CD4-positive, CD25-positive, alpha-beta regulatory T cell (primary cell): ENCODE measurements around the gene ZNF574. TPM values are rescaled to one million over a fixed set of nuclear protein-coding genes. Genes with fewer than 3 reads are reported as not detected.

Experiments used
- ATAC-seq, 2 donors: fragments of 150-1000 bp; cut with Tn5 transposase; one replicate each; pipeline ENCODE4 v1.10.0; 2021; ENCODE audit warnings: low read depth in 2 of 2, moderate number of reproducible peaks in 2 of 2, moderate library complexity in 1 of 2
- DNase-seq, 3 donors: peaks; one replicate each; pipeline versions ENCODE4 v3.0.0 to v3.0.0-alpha.2; 2012 to 2022; ENCODE audit warnings: mixed read lengths in 1 of 3
- H3K27ac ChIP-seq: one replicate; pipeline ENCODE4 v1.7.0; 2013; ENCODE audit warnings: mild to moderate bottlenecking, low read length; ENCODE audit not compliant: insufficient read depth, poor library complexity, severe bottlenecking
- H3K27me3 ChIP-seq: one replicate; pipeline ENCODE4 v1.7.0; 2013; ENCODE audit warnings: low read length; ENCODE audit not compliant: control insufficient read depth, insufficient read depth
- H3K36me3 ChIP-seq: one replicate; pipeline ENCODE4 v1.7.0; 2013; ENCODE audit warnings: mild to moderate bottlenecking, low read length, moderate library complexity; ENCODE audit not compliant: control insufficient read depth, insufficient read depth
- H3K4me1 ChIP-seq: 2 replicates; pipeline ENCODE4 v1.7.0; 2013; ENCODE audit warnings: mild to moderate bottlenecking, low read length; ENCODE audit not compliant: insufficient read depth, control insufficient read depth, poor library complexity, severe bottlenecking
- H3K4me3 ChIP-seq: one replicate; pipeline ENCODE4 v1.7.0; 2013; ENCODE audit warnings: low read depth, mild to moderate bottlenecking, low read length, moderate library complexity
- H3K9me3 ChIP-seq, 2 experiments: 1 replicate in 1 of 2; 2 replicates in 1 of 2; pipeline ENCODE4 v1.7.0; 2013; ENCODE audit warnings: low read length in 2 of 2, mild to moderate bottlenecking in 1 of 2, moderate library complexity in 1 of 2; ENCODE audit not compliant: control insufficient read depth in 2 of 2
- H3K27ac Mint-ChIP-seq, 3 donors: one replicate each; pipeline ENCODE4 v1.8.0; 2020 to 2022; ENCODE audit warnings: mild to moderate bottlenecking in 3 of 3, mixed read lengths in 3 of 3, moderate library complexity in 2 of 3
- H3K27me3 Mint-ChIP-seq: one replicate; pipeline ENCODE4 v1.8.0; 2022; ENCODE audit warnings: mild to moderate bottlenecking, mixed read lengths
- H3K36me3 Mint-ChIP-seq: one replicate; pipeline ENCODE4 v1.8.0; 2020; ENCODE audit warnings: mixed read lengths
- H3K4me1 Mint-ChIP-seq, 4 donors: one replicate each; pipeline ENCODE4 v1.8.0; 2020 to 2022; ENCODE audit warnings: mixed read lengths in 4 of 4, mild to moderate bottlenecking in 1 of 4
- H3K4me3 Mint-ChIP-seq, 4 donors: one replicate each; pipeline ENCODE4 v1.8.0; 2020 to 2022; ENCODE audit warnings: mild to moderate bottlenecking in 4 of 4, mixed read lengths in 4 of 4, moderate library complexity in 3 of 4
- H3K9me3 Mint-ChIP-seq, 7 donors: one replicate each; pipeline ENCODE4 v1.8.0; 2020 to 2022; ENCODE audit warnings: mixed read lengths in 7 of 7, mild to moderate bottlenecking in 3 of 7, moderate library complexity in 2 of 7
- polyA plus RNA-seq, 4 donors: library from polyadenylated mRNA; unstranded; fragments of 300-500 nt; fragmentation: Illumina TruSeq; gene quantifications; one replicate each; pipeline ENCODE4 v1.2.3, GENCODE V29; 2021
- total RNA-seq: library from RNA; stranded (reverse); gene quantifications from one replicate; pipeline ENCODE4 v1.2.3, GENCODE V29; 2022

The ZNF574 gene
- total and polyA plus RNA-seq, 5 donors from 2014 or later, result 10.7 to 24.0 (median 17.8) TPM

DNA sequence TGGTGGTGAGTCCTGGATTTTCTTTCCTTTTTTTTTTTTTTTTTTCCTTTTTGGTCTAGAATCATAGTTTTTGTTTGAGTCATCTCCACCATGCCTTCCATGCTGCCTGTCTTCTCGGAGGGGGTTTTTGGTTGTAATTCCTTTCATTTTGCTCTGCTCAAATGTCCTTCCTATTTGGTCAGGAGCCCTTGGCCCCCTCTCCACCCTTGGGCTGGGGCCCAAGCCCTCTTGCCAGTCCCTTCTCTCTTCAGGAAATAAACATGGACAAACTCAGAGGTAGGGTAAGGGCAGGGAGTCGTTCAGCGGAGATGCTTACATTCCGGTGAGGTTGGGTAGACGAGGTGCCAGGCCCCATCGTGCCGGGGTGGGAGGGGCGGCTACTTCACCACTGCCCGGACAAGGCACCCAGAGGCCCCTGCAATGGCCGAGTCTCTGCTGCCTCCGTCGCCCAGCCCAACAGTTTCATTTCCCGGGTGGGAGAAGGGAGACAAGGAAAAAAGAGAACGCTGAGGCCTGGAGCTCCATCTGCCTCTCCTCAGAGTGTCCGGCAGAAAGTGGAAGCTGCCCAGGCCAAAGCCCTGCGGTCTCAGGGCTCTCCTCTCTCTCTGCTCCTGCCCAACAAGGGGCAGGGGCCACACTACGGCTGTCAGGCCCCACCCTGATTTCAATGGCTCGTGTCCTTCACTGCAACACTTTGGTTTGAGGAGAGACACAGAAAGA, 12.7 kb downstream of the ZNF574 start:
- H3K27ac ChIP-seq, result no peak overlapping the region
- Mint-ChIP-seq H3K4me1 (peaks cover 4 to 29% (median 21%) of the 10 kb centered on the region in 4 donors), H3K9me3 (no peaks in the 10 kb centered on the region), H3K27me3 (no peaks in the 10 kb centered on the region), H3K27ac (peak overlapping the region in 1 of 3 donors; percentile 93), H3K36me3 (peaks cover 9% of the 10 kb centered on the region), H3K4me3 (no peak overlapping the region)
- H3K27me3 ChIP-seq, result no peaks in the 10 kb centered on the region
- ATAC-seq (no peak), DNase-seq (no peak)
- peaks cover 4% of the 10 kb centered on the region for H3K4me1 ChIP-seq
- peaks cover 8% of the 10 kb centered on the region for H3K36me3 ChIP-seq
- H3K4me3 ChIP-seq, result no peak overlapping the region
- no peaks in the 10 kb centered on the region for H3K9me3 ChIP-seq

DNA sequence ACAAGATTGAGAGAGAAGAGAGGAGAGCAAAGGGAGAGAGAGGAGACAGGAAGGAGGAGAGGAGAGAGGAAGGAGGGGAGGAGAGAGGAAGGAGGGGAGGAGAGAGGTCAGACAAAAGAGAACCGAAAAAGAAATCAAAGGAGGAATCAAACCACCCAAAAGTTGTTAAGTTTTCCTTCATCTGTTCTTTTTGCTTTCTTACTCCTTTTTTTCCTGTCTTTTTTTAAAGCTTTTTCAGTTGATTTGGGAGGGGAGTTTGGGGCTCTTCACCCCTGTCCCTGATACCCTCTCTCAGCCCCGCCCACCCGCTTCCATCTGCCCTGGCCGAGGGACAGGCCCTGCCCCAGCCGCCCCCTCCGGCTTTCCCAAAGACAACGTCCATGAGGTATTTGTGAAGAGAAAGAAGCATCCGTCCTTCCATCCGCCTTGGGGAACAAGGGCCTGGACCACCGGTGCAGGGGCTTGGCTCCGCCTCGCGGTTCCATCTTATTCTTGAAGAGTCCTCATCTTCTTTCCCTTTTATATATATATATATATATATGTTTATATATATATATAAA, 13.3 kb downstream of the ZNF574 start:
- Histone ChIP-seq H3K36me3 (peaks cover 14% of the 10 kb centered on the region), H3K4me1 (peaks cover 4% of the 10 kb centered on the region), H3K9me3 (no peaks in the 10 kb centered on the region), H3K4me3 (no peak overlapping the region), H3K27me3 (no peaks in the 10 kb centered on the region), H3K27ac (no peak overlapping the region)
- Mint-ChIP-seq H3K9me3 (no peaks in the 10 kb centered on the region), H3K4me1 (peaks cover 4 to 29% (median 19%) of the 10 kb centered on the region in 4 donors), H3K27me3 (no peaks in the 10 kb centered on the region), H3K4me3 (no peak overlapping the region), H3K27ac (peak overlapping the region in 1 of 3 donors; percentile 93), H3K36me3 (peaks cover 12% of the 10 kb centered on the region)
- ATAC-seq, result no peak
- DNase-seq, result no peak

DNA sequence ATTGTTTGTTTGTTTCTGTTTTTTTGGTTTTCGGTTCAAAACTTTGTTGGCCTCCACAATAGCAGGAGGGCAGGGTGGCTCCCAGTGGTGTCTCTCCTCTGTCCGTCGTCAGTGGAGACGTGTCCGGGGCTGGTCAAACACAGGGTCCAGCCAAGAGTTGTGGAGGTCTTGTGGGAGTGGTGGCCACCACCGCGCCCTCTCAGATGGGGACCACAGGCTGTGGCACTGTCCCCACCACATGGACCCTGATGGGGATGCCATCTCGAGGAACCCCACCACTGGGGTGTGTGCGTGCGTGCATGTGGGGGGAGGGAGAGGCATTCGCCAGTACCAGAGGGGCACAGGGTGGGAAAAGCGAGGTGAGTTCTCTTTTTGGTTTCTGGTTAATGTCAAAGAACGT, 13.8 kb downstream of the ZNF574 start:
- ATAC-seq, result no peak
- Histone ChIP-seq H3K36me3 (peaks cover 19% of the 10 kb centered on the region), H3K27ac (no peak overlapping the region), H3K9me3 (no peaks in the 10 kb centered on the region), H3K4me1 (peaks cover 4% of the 10 kb centered on the region), H3K27me3 (no peaks in the 10 kb centered on the region), H3K4me3 (no peak overlapping the region)
- peaks cover 4 to 29% (median 19%) of the 10 kb centered on the region in 4 donors for H3K4me1 Mint-ChIP-seq
- peak overlapping the region in 1 of 4 donors; percentile 21 for H3K4me3 Mint-ChIP-seq
- peaks cover 17% of the 10 kb centered on the region for H3K36me3 Mint-ChIP-seq
- DNase-seq, result no peak
- no peaks in the 10 kb centered on the region for H3K27me3 Mint-ChIP-seq
- H3K27ac Mint-ChIP-seq, result peak overlapping the region in 1 of 3 donors; percentile 65
- no peaks in the 10 kb centered on the region for H3K9me3 Mint-ChIP-seq

GRCh38 chr19:42090672-42091071, 14.7 kb downstream of the ZNF574 start:
- peaks cover 4% of the 10 kb centered on the region for H3K4me1 ChIP-seq
- DNase-seq, result no peak
- H3K27ac ChIP-seq, result no peak overlapping the region
- H3K36me3 ChIP-seq, result peaks cover 28% of the 10 kb centered on the region
- Mint-ChIP-seq H3K4me3 (no peak overlapping the region), H3K9me3 (no peaks in the 10 kb centered on the region), H3K27me3 (no peaks in the 10 kb centered on the region), H3K36me3 (peaks cover 20% of the 10 kb centered on the region), H3K27ac (peak overlapping the region; percentile 55 to 98 (median 81)), H3K4me1 (peaks cover 0 to 29% (median 19%) of the 10 kb centered on the region in 4 donors)
- H3K4me3 ChIP-seq, result no peak overlapping the region
- no peaks in the 10 kb centered on the region for H3K9me3 ChIP-seq
- H3K27me3 ChIP-seq, result no peaks in the 10 kb centered on the region
- no peak for ATAC-seq

DNA sequence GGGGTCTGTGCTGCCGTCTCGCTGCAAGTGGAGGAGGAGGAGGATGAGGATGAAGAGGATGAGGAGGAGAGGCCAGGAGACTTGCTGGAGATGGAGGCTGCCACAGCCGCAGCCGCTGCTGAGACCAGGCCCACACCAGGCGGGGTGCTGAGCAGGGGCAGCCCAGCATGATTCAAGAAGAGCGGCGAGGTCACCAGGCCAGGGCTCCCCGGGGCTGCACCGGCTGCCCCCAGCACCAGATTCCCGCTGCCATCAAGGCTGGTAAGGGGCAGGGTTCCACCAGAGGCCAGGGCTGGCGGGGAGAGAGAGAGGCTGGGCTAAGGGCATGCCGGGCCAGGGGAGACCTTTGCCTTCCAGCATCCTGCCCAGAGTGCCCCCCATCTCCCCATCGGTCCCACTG, 15.3 kb downstream of the ZNF574 start:
- ATAC-seq (no peak), DNase-seq (no peak)
- H3K4me3 ChIP-seq, result no peak overlapping the region
- H3K36me3 ChIP-seq, result peaks cover 30% of the 10 kb centered on the region
- Mint-ChIP-seq H3K27me3 (no peaks in the 10 kb centered on the region), H3K27ac (peak overlapping the region in 2 of 3 donors; percentile 81 to 98), H3K4me1 (peaks cover 0 to 25% (median 17%) of the 10 kb centered on the region in 4 donors), H3K9me3 (no peaks in the 10 kb centered on the region), H3K4me3 (no peak overlapping the region), H3K36me3 (peaks cover 21% of the 10 kb centered on the region)
- no peak overlapping the region for H3K27ac ChIP-seq
- peaks cover 4% of the 10 kb centered on the region for H3K4me1 ChIP-seq
- no peaks in the 10 kb centered on the region for H3K27me3 ChIP-seq
- no peaks in the 10 kb centered on the region for H3K9me3 ChIP-seq

- Mint-ChIP-seq H3K36me3 (peaks cover 25% of the 10 kb centered on the region), H3K27ac (no peak overlapping the region), H3K9me3 (no peaks in the 10 kb centered on the region), H3K4me1 (peaks cover 0 to 25% (median 17%) of the 10 kb centered on the region in 4 donors), H3K4me3 (no peak overlapping the region), H3K27me3 (no peaks in the 10 kb centered on the region)
- ATAC-seq, result no peak
- Histone ChIP-seq H3K36me3 (peaks cover 33% of the 10 kb centered on the region), H3K27me3 (no peaks in the 10 kb centered on the region), H3K27ac (peak overlapping the region; percentile 14), H3K9me3 (no peaks in the 10 kb centered on the region), H3K4me3 (no peak overlapping the region), H3K4me1 (peaks cover 4% of the 10 kb centered on the region)
- no peak for DNase-seq
Observed at GRCh38 chr19:42091742-42092141, 15.8 kb downstream of the ZNF574 start.

- H3K4me1 ChIP-seq, result peaks cover 4% of the 10 kb centered on the region
- H3K36me3 ChIP-seq, result peaks cover 37% of the 10 kb centered on the region
- peaks cover 0 to 25% (median 16%) of the 10 kb centered on the region in 4 donors for H3K4me1 Mint-ChIP-seq
- H3K27me3 Mint-ChIP-seq, result no peaks in the 10 kb centered on the region
- H3K36me3 Mint-ChIP-seq, result peaks cover 28% of the 10 kb centered on the region
- peak overlapping the region in 1 of 4 donors; percentile 53 for H3K4me3 Mint-ChIP-seq
- DNase-seq (peak; percentile 15 to 60 (median 46)), ATAC-seq (peak; percentile 49 to 59)
- no peaks in the 10 kb centered on the region for H3K27me3 ChIP-seq
- H3K9me3 ChIP-seq, result no peaks in the 10 kb centered on the region
- peak overlapping the region in 1 of 3 donors; percentile 56 for H3K27ac Mint-ChIP-seq
- H3K4me3 ChIP-seq, result no peak overlapping the region
- H3K27ac ChIP-seq, result no peak overlapping the region
- no peaks in the 10 kb centered on the region for H3K9me3 Mint-ChIP-seq
Observed at GRCh38 chr19:42092350-42092749, 16.4 kb downstream of the ZNF574 start.
